Kasumi-1 (cell line): ENCODE data around the gene PCDHB1.
"Not testable (repeated sequence)": the region's sequence is repeated elsewhere in the genome, so short reads cannot be mapped to it uniquely, and the experiment has no call there.

Experiments
- DNase-seq, 2 experiments: peaks; one replicate each; lab custom pipeline; 2025; lab: John Stamatoyannopoulos, UW

PCDHB1 gene

GRCh38 chr5:141077826-141078225 lies 26.7 kb downstream of the PCDHB1 start:
- DNase-seq: no peak

GRCh38 chr5:141082228-141082627 lies 31.1 kb downstream of the PCDHB1 start:
- no peak for DNase-seq

- no peak for DNase-seq
These were observed 33.4 kb downstream of the PCDHB1 start for GRCh38 chr5:141084487-141084989.

GRCh38 chr5:141094481-141095262 lies 43.5 kb downstream of the PCDHB1 start, which contains the start of gene PCDHB2:
TSS of gene PCDHB2 (plus strand) at chr5:141094615. CDS start at chr5:141094791, 176 bp downstream.
- no peak for DNase-seq

- DNase-seq: no peak
These were observed 44.1 kb downstream of the PCDHB1 start for GRCh38 chr5:141095263-141095641.

GRCh38 chr5:141096181-141096580 lies 45.0 kb downstream of the PCDHB1 start:
- not testable (repeated sequence) for DNase-seq

GRCh38 chr5:141096586-141096985 lies 45.4 kb downstream of the PCDHB1 start:
- not testable (repeated sequence) for DNase-seq

- no peak for DNase-seq
These were observed 49.1 kb downstream of the PCDHB1 start, which contains the start of gene PCDHB3 for GRCh38 chr5:141100243-141100805. TSS of gene PCDHB3 (plus strand) at chr5:141100473. CDS start at chr5:141100650, 177 bp downstream.

- no peak for DNase-seq
These were observed 49.9 kb downstream of the PCDHB1 start for GRCh38 chr5:141101059-141101458.

- DNase-seq: not testable (repeated sequence)
These were observed 50.9 kb downstream of the PCDHB1 start for GRCh38 chr5:141102070-141102469.

- not testable (repeated sequence) for DNase-seq
These were observed 51.3 kb downstream of the PCDHB1 start for GRCh38 chr5:141102471-141102870.

- DNase-seq: no peak
These were observed 54.2 kb downstream of the PCDHB1 start for GRCh38 chr5:141105350-141105749.
